ENCODE measurements around the gene CEP192. TPM values are rescaled to one million over a fixed set of nuclear protein-coding genes. Genes with fewer than 3 reads are reported as not detected.

CEP192 gene
- total RNA-seq, 1 experiment from 2014 or later: 24.3 TPM

DNA sequence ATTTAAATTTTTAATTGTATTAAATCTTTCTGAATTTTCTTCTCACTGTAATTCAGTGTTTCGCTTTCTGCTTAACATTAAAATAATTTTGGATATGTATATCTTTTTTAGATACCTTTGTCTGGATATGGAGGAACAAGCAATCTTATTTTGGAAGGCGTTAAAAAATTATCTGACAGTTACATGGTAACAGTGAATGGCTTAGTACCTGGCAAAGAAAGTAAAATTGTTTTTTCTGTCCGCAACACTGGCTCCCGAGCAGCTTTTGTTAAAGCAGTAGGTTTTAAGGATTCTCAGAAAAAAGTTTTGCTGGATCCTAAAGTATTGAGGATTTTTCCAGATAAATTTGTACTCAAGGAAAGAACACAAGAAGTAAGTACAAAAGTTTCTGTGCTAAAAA, 95.7 kb downstream of the CEP192 start (continued):
- TF ChIP-seq, protein P1, sequence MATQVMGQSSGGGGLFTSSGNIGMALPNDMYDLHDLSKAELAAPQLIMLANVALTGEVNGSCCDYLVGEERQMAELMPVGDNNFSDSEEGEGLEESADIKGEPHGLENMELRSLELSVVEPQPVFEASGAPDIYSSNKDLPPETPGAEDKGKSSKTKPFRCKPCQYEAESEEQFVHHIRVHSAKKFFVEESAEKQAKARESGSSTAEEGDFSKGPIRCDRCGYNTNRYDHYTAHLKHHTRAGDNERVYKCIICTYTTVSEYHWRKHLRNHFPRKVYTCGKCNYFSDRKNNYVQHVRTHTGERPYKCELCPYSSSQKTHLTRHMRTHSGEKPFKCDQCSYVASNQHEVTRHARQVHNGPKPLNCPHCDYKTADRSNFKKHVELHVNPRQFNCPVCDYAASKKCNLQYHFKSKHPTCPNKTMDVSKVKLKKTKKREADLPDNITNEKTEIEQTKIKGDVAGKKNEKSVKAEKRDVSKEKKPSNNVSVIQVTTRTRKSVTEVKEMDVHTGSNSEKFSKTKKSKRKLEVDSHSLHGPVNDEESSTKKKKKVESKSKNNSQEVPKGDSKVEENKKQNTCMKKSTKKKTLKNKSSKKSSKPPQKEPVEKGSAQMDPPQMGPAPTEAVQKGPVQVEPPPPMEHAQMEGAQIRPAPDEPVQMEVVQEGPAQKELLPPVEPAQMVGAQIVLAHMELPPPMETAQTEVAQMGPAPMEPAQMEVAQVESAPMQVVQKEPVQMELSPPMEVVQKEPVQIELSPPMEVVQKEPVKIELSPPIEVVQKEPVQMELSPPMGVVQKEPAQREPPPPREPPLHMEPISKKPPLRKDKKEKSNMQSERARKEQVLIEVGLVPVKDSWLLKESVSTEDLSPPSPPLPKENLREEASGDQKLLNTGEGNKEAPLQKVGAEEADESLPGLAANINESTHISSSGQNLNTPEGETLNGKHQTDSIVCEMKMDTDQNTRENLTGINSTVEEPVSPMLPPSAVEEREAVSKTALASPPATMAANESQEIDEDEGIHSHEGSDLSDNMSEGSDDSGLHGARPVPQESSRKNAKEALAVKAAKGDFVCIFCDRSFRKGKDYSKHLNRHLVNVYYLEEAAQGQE (IDR thresholded peaks at IDR 0.05; ENCODE audit: low read depth): no peak
- no peak for TF ChIP-seq ELF1 (IDR thresholded peaks at IDR 0.05; ENCODE audit: borderline replicate concordance, low read depth)
- no peak for TF ChIP-seq EZH2phosphoT487 (IDR thresholded peaks at IDR 0.05; ENCODE audit: borderline replicate concordance)
- no peak for TF ChIP-seq SRF (IDR thresholded peaks at IDR 0.05; ENCODE audit: low read depth)
- no peak for TF ChIP-seq RAD21 (IDR thresholded peaks at IDR 0.05; ENCODE audit: low read depth)

DNA sequence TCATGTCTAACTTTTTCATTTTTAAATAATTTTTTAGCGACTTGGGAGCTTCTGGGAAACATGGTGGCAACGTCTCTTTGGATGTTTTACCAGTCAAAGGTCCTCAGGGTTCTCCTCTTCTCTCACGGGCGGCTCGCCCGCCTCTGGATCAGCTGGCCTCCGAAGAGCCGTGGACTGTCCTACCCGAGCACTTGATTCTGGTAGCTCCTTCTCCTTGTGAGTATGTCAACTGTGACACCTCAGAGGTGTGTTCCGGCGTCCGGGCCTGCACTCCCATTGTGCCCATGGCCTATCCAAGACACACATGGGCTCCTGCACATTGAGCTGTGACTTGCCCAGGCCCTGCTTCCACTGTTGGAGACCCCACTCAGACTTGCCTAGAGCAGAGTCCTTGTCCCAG, 104.3 kb downstream of the CEP192 start:
- CTCF ChIA-PET: no interaction called here
- no peaks in the 10 kb centered on the region for H3K27me3 ChIP-seq (ENCODE audit: insufficient read depth, low read length)
- intact Hi-C loops (cut with micrococcal nuclease): no loop called here

More for the DNA sequence above, 104.3 kb downstream of the CEP192 start:
- Histone ChIP-seq H3K4me1 (ENCODE audit: control insufficient read depth in 1 of 2, insufficient read depth in 2 of 2, low read length in 2 of 2) (no peaks in the 10 kb centered on the region), H4K20me1 (ENCODE audit: insufficient read depth) (no peaks in the 10 kb centered on the region), H3K4me2 (ENCODE audit: low read length) (no peak overlapping the region), H3K27ac (ENCODE audit: low read depth, low read length) (no peak overlapping the region), H3K79me2 (ENCODE audit: insufficient read depth, low read length) (no peaks in the 10 kb centered on the region), H3K9me2 (ENCODE audit: insufficient read depth) (no peaks in the 10 kb centered on the region), H2AFZ (ENCODE audit: low read depth, low read length, poor library complexity, severe bottlenecking) (no peak overlapping the region), H3K36me3 (ENCODE audit: control insufficient read depth in 1 of 2, insufficient read depth in 2 of 2, low read length in 2 of 2) (peaks cover 27 to 42% of the 10 kb centered on the region in 2 experiments; a peak in 3 of 4 replicates), H3K9me3 (ENCODE audit: control insufficient read depth in 1 of 2, insufficient read depth in 1 of 2, low read depth in 1 of 2, low read length in 2 of 2) (no peaks in the 10 kb centered on the region), H3K9ac (ENCODE audit: low read length) (no peak overlapping the region), H3K4me3 (replicated peaks in 1 of 2; ENCODE audit: low read depth in 1 of 2, low read length in 2 of 2) (no peak overlapping the region)
- POLR2A ChIA-PET: no interaction called here
- DNase-seq (ENCODE audit: low read depth, low spot score) (no peak), ATAC-seq (no peak)
- no peak for TF ChIP-seq RAD21 (IDR thresholded peaks at IDR 0.05; ENCODE audit: low read depth)
- RAD21 ChIA-PET (ENCODE audit: low non-redundant PET in 1 of 2, low total read pairs in 2 of 2, uncharacterized antibody in 2 of 2, unreplicated experiment in 2 of 2): no interaction called here
- BruUV-seq (replicated peaks): no TSS peak
